HPDE6-E6E7 (cell line): ENCODE data around the gene ZNF639.

Experiments used
- DNase-seq: peaks from one replicate; pipeline ENCODE4 v3.0.0; 2011; ENCODE audit warnings: missing footprints; ENCODE audit errors: extremely low spot score

Gene ZNF639

GRCh38 chr3:179309225-179310078 is 13.4 kb upstream of the ZNF639 start:
- DNase-seq = no peak

- no peak for DNase-seq
These were observed 4.0 kb upstream of the ZNF639 start for GRCh38 chr3:179318876-179319275.

GRCh38 chr3:179321668-179322285 is 1.1 kb upstream of the ZNF639 start:
- DNase-seq = no peak

- DNase-seq = peak; percentile 54
These were observed 623 bp downstream of the ZNF639 start for GRCh38 chr3:179323197-179324110.

- DNase-seq = no peak
These were observed 1.5 kb downstream of the ZNF639 start for GRCh38 chr3:179324270-179324754.

- no peak for DNase-seq
These were observed 7.6 kb downstream of the ZNF639 start for GRCh38 chr3:179330438-179330837.

GRCh38 chr3:179332240-179332639 is 9.4 kb downstream of the ZNF639 start:
- DNase-seq = no peak

GRCh38 chr3:179333084-179333483 is 10.3 kb downstream of the ZNF639 start:
- no peak for DNase-seq

GRCh38 chr3:179336345-179336929 is 13.6 kb downstream of the ZNF639 start:
- no peak for DNase-seq

- DNase-seq = peak; percentile 88
These were observed 24.7 kb downstream of the ZNF639 start, which contains the start of gene MFN1 for GRCh38 chr3:179347345-179348194. Gene MFN1, plus strand, starts transcription at chr3:179347709. Its CDS starts 1,143 bp downstream, at chr3:179348852.

- DNase-seq = peak; percentile 16
These were observed 25.6 kb downstream of the ZNF639 start for GRCh38 chr3:179348325-179349013.

GRCh38 chr3:179355996-179356395 is 33.2 kb downstream of the ZNF639 start:
- DNase-seq = no peak

- DNase-seq = no peak
These were observed 40.5 kb downstream of the ZNF639 start for GRCh38 chr3:179363332-179363731.

GRCh38 chr3:179369621-179370020 is 46.8 kb downstream of the ZNF639 start:
- no peak for DNase-seq

GRCh38 chr3:179373938-179374337 is 51.1 kb downstream of the ZNF639 start:
- no peak for DNase-seq

- no peak for DNase-seq
These were observed 52.5 kb downstream of the ZNF639 start for GRCh38 chr3:179375091-179375999.

- DNase-seq = no peak
These were observed 53.6 kb downstream of the ZNF639 start for GRCh38 chr3:179376474-179376873.
